SW480 (cell line): ENCODE data around the gene CD209.

Experiments used
- DNase-seq: peaks from one replicate; pipeline ENCODE4 v3.0.0-alpha.2; 2016; ENCODE audit warnings: low spot score

The CD209 gene

GRCh38 chr19:7705387-7706187 lies 41.7 kb downstream of the CD209 start:
- DNase-seq, result no peak

GRCh38 chr19:7704280-7705060 lies 42.9 kb downstream of the CD209 start:
- no peak for DNase-seq

- DNase-seq, result no peak
Measured at GRCh38 chr19:7703332-7703731, 44.0 kb downstream of the CD209 start.

- DNase-seq, result no peak
Measured at GRCh38 chr19:7701654-7702457, 45.5 kb downstream of the CD209 start, which contains the start of gene FCER2. Gene FCER2, minus strand, starts transcription at chr19:7702131. Its CDS starts 2,371 bp downstream, at chr19:7699760.

- DNase-seq, result no peak
Measured at GRCh38 chr19:7701049-7701653, 46.2 kb downstream of the CD209 start.

GRCh38 chr19:7699417-7700401 lies 47.6 kb downstream of the CD209 start:
- DNase-seq, result no peak

- no peak for DNase-seq
Measured at GRCh38 chr19:7699003-7699402, 48.3 kb downstream of the CD209 start.

GRCh38 chr19:7698583-7698982 lies 48.8 kb downstream of the CD209 start:
- DNase-seq, result no peak

GRCh38 chr19:7697721-7698287 lies 49.5 kb downstream of the CD209 start:
- no peak for DNase-seq

GRCh38 chr19:7694499-7694898 lies 52.8 kb downstream of the CD209 start:
- DNase-seq, result no peak

GRCh38 chr19:7692417-7693088 lies 54.8 kb downstream of the CD209 start:
- no peak for DNase-seq

GRCh38 chr19:7691497-7691896 lies 55.8 kb downstream of the CD209 start:
- no peak for DNase-seq

- DNase-seq, result no peak
Measured at GRCh38 chr19:7690779-7691258, 56.5 kb downstream of the CD209 start.
